H1 (cell line): Measurements from ENCODE around the gene EFHC1. TPM values are rescaled to one million over a fixed set of nuclear protein-coding genes. Genes with fewer than 3 reads are reported as not detected.

Source experiments
- CTCF ChIA-PET: fragments of 300-600 bp; sonication (Branson Sonifier 250); formaldehyde crosslinking; loops from one replicate; lab custom pipeline; 2021; ENCODE audit not compliant: partially characterized antibody; lab: Charles Lee
- POLR2A ChIA-PET: fragments of 300-600 bp; sonication (Branson Sonifier 250); formaldehyde crosslinking; loops from one replicate; lab custom pipeline; 2021; ENCODE audit warnings: inconsistent platforms; ENCODE audit not compliant: partially characterized antibody; lab: Charles Lee
- DNase-seq, 2 experiments: peaks; one replicate each; pipeline versions ENCODE4 v3.0.0 to v3.0.0-alpha.2; 2010 to 2022; ENCODE audit warnings: low spot score in 2 of 2, low read depth in 1 of 2, mixed read lengths in 1 of 2
- FAIRE-seq: peaks from 2 replicates; lab custom pipeline; 2011; peaks lifted over from hg19 to GRCh38; lab: Jason Lieb, UNC
- H2AFZ ChIP-seq: 2 replicates; pipeline ENCODE4 v1.8.1; 2012; ENCODE audit warnings: low read length, inconsistent platforms
- H2AK5ac ChIP-seq: 2 replicates; pipeline ENCODE4 v1.6.1; 2013; ENCODE audit warnings: low read depth, low read length
- H2BK120ac ChIP-seq: replicated peaks from 2 replicates; pipeline ENCODE3; 2013; ENCODE audit warnings: low read depth, low read length, inconsistent platforms
- H2BK12ac ChIP-seq: 2 replicates; pipeline ENCODE4 v1.6.1; 2013; ENCODE audit warnings: low read depth, low read length
- H2BK15ac ChIP-seq: 2 replicates; pipeline ENCODE4 v1.6.1; 2013; ENCODE audit warnings: low read length
- H2BK20ac ChIP-seq: 2 replicates; pipeline ENCODE4 v1.6.1; 2013; ENCODE audit warnings: low read length
- H2BK5ac ChIP-seq: 2 replicates; pipeline ENCODE4 v1.6.1; 2013; ENCODE audit warnings: low read depth, low read length
- H3K14ac ChIP-seq: 2 replicates; pipeline ENCODE4 v1.6.1; 2013; ENCODE audit warnings: inconsistent platforms; ENCODE audit not compliant: insufficient read length
- H3K18ac ChIP-seq: 2 replicates; pipeline ENCODE4 v1.6.1; 2013; ENCODE audit warnings: low read length; ENCODE audit errors: extremely low read depth
- H3K23ac ChIP-seq: 2 replicates; pipeline ENCODE4 v1.6.1; 2013; ENCODE audit warnings: inconsistent platforms; ENCODE audit not compliant: insufficient read length
- H3K23me2 ChIP-seq: 2 replicates; pipeline ENCODE4 v1.6.1; 2013; ENCODE audit warnings: low read depth, low read length
- H3K27ac ChIP-seq: 2 replicates; pipeline ENCODE4 v1.6.1; 2011; ENCODE audit warnings: low read depth, low read length, inconsistent platforms
- H3K27me3 ChIP-seq, 4 experiments: replicated peaks in 1 of 4; 1 replicate in 1 of 4; 2 replicates in 3 of 4; pipeline versions ENCODE4 v1.6.1 to v1.8.1; 2011 to 2013; ENCODE audit warnings: low read length in 3 of 4, mild to moderate bottlenecking in 3 of 4, inconsistent platforms in 2 of 4, mixed read lengths in 2 of 4, moderate library complexity in 1 of 4; ENCODE audit not compliant: control insufficient read depth in 3 of 4, insufficient read depth in 3 of 4; ENCODE audit errors: extremely low read depth in 1 of 4
- H3K36me3 ChIP-seq, 4 experiments: 2 replicates each; pipeline versions ENCODE4 v1.6.1 to v1.8.1; 2011 to 2013; ENCODE audit warnings: mild to moderate bottlenecking in 4 of 4, low read length in 3 of 4, moderate library complexity in 2 of 4, control low read depth in 1 of 4, inconsistent platforms in 1 of 4; ENCODE audit not compliant: insufficient read depth in 4 of 4, control insufficient read depth in 2 of 4
- H3K4ac ChIP-seq: replicated peaks from 2 replicates; pipeline ENCODE3; 2013; ENCODE audit warnings: low read length, low read depth, mixed read lengths, inconsistent platforms; ENCODE audit not compliant: insufficient read length
- H3K4me1 ChIP-seq, 4 experiments: replicated peaks in 1 of 4; 1 replicate in 1 of 4; 2 replicates in 3 of 4; pipeline versions ENCODE4 v1.6.1 to v1.8.1; 2011 to 2013; ENCODE audit warnings: low read length in 3 of 4, inconsistent platforms in 2 of 4, mixed read lengths in 1 of 4; ENCODE audit not compliant: insufficient read depth in 4 of 4, control insufficient read depth in 3 of 4
- H3K4me2 ChIP-seq, 2 experiments: 2 replicates each; pipeline versions ENCODE4 v1.6.1 to v1.8.1; 2011 to 2013; ENCODE audit warnings: low read depth in 2 of 2, low read length in 2 of 2, control low read depth in 1 of 2, inconsistent platforms in 1 of 2, mild to moderate bottlenecking in 1 of 2; ENCODE audit not compliant: insufficient read depth in 1 of 2
- H3K4me3 ChIP-seq, 4 experiments: fragments of 200-600, 300-600 bp in 1 of 4; sonication (generic), shearing (Covaris generic), sonication (Bioruptor Twin) in 1 of 4; 2 replicates each; pipeline versions ENCODE4 v1.5.1 to v1.8.1; 2011 to 2016; ENCODE audit warnings: low read length in 4 of 4, low read depth in 3 of 4, control low read depth in 2 of 4, inconsistent platforms in 2 of 4, mild to moderate bottlenecking in 2 of 4, mixed read lengths in 1 of 4, moderate library complexity in 1 of 4; ENCODE audit not compliant: insufficient read depth in 2 of 4; ENCODE audit errors: extremely low read depth in 1 of 4
- H3K56ac ChIP-seq: replicated peaks from 2 replicates; pipeline ENCODE3; 2013; ENCODE audit warnings: low read depth, mild to moderate bottlenecking, mixed read lengths, low read length, inconsistent platforms; ENCODE audit not compliant: insufficient read length
- H3K79me1 ChIP-seq: 2 replicates; pipeline ENCODE4 v1.6.1; 2013; ENCODE audit warnings: low read depth, low read length, control low read depth
- H3K79me2 ChIP-seq, 2 experiments: 2 replicates each; pipeline versions ENCODE4 v1.6.1 to v1.8.1; 2012 to 2013; ENCODE audit warnings: low read length in 2 of 2, mild to moderate bottlenecking in 2 of 2, inconsistent platforms in 1 of 2; ENCODE audit not compliant: insufficient read depth in 2 of 2, control insufficient read depth in 1 of 2
- H3K9ac ChIP-seq, 4 experiments: replicated peaks in 1 of 4; 1 replicate in 1 of 4; 2 replicates in 3 of 4; pipeline versions ENCODE4 v1.6.1 to v1.8.1; 2011 to 2013; ENCODE audit warnings: low read depth in 3 of 4, low read length in 3 of 4, control low read depth in 2 of 4, mild to moderate bottlenecking in 2 of 4, moderate library complexity in 2 of 4, inconsistent platforms in 1 of 4; ENCODE audit errors: extremely low read depth in 1 of 4
- H3K9me3 ChIP-seq, 2 experiments: 2 replicates each; pipeline versions ENCODE4 v1.6.1 to v1.8.1; 2012 to 2013; ENCODE audit warnings: mild to moderate bottlenecking in 2 of 2, moderate library complexity in 2 of 2, control low read depth in 1 of 2, inconsistent platforms in 1 of 2, low read depth in 1 of 2, low read length in 1 of 2, mixed read lengths in 1 of 2; ENCODE audit not compliant: insufficient read depth in 2 of 2
- H4K20me1 ChIP-seq, 2 experiments: replicated peaks in 1 of 2; 2 replicates each; pipeline versions ENCODE3 to v1.8.1; 2011 to 2013; ENCODE audit warnings: inconsistent platforms in 2 of 2, low read length in 2 of 2, mild to moderate bottlenecking in 1 of 2; ENCODE audit not compliant: insufficient read depth in 2 of 2, control insufficient read depth in 1 of 2
- H4K5ac ChIP-seq: 2 replicates; pipeline ENCODE4 v1.6.1; 2013; ENCODE audit warnings: low read length, low read depth, mixed read lengths, inconsistent platforms; ENCODE audit not compliant: insufficient read length
- H4K8ac ChIP-seq: 2 replicates; pipeline ENCODE4 v1.8.0; 2013; ENCODE audit warnings: mild to moderate bottlenecking, moderate library complexity, low read length, inconsistent platforms; ENCODE audit not compliant: insufficient read depth; ENCODE audit errors: extremely low read depth
- H4K91ac ChIP-seq: replicated peaks from 2 replicates; pipeline ENCODE3; 2013; ENCODE audit warnings: low read length, mixed read lengths, inconsistent platforms; ENCODE audit not compliant: insufficient read length
- CHD2 ChIP-seq: IDR thresholded peaks from 2 replicates; pipeline ENCODE4 v1.6.1; 2012; ENCODE audit warnings: low read length, improper control_type of control experiment
- HDAC6 ChIP-seq: IDR thresholded peaks from one replicate; pipeline ENCODE4 v1.7.1; 2012; ENCODE audit warnings: low read depth, mild to moderate bottlenecking, inconsistent platforms, low read length, moderate library complexity
- KDM5A ChIP-seq: fragments of 200-600 bp; IDR thresholded peaks from 2 replicates; pipeline ENCODE4 v1.7.1; 2012; ENCODE audit warnings: mild to moderate bottlenecking, low read length, inconsistent platforms, mixed read lengths
- POU5F1 ChIP-seq: IDR thresholded peaks from 2 replicates; pipeline ENCODE4 v1.6.1; 2011; ENCODE audit warnings: low read depth, mild to moderate bottlenecking, low read length, moderate library complexity
- RAD21 ChIP-seq, 2 experiments: IDR thresholded peaks in 1 of 2; conservative IDR thresholded peaks in 1 of 2; 2 replicates each; pipeline ENCODE4 v1.6.1; 2011; ENCODE audit warnings: low read depth in 2 of 2, low read length in 2 of 2, improper control_type of control experiment in 1 of 2, inconsistent platforms in 1 of 2, mild to moderate bottlenecking in 1 of 2, moderate library complexity in 1 of 2
- RNF2 ChIP-seq: fragments of 200-900, 300-1000 bp; sonication (generic); IDR thresholded peaks from 2 replicates; pipeline ENCODE4 v1.7.1; 2016; ENCODE audit warnings: borderline replicate concordance, low read depth, mild to moderate bottlenecking, antibody characterized with exemption, low read length; ENCODE audit not compliant: poor library complexity, severe bottlenecking; ENCODE audit errors: missing control alignments
- SAP30 ChIP-seq: fragments of 300-600 bp; sonication (generic); IDR thresholded peaks from 2 replicates; pipeline ENCODE4 v1.7.1; 2012; ENCODE audit warnings: low read length, moderate library complexity, mild to moderate bottlenecking, inconsistent platforms; ENCODE audit not compliant: insufficient read depth, insufficient replicate concordance
- SIN3A ChIP-seq, 2 experiments: IDR thresholded peaks in 1 of 2; conservative IDR thresholded peaks in 1 of 2; 2 replicates each; pipeline ENCODE4 v1.6.1; 2011 to 2012; ENCODE audit warnings: low read length in 2 of 2, improper control_type of control experiment in 1 of 2, low read depth in 1 of 2, mild to moderate bottlenecking in 1 of 2
- SP1 ChIP-seq: IDR thresholded peaks from 2 replicates; pipeline ENCODE4 v1.6.1; 2011; ENCODE audit warnings: low read depth, low read length
- TAF1 ChIP-seq: IDR thresholded peaks from 2 replicates; pipeline ENCODE4 v1.6.1; 2011; ENCODE audit warnings: mild to moderate bottlenecking, low read depth, low read length
- TBP ChIP-seq: IDR thresholded peaks from 2 replicates; pipeline ENCODE4 v1.6.1; 2011; ENCODE audit warnings: low read depth, low read length, improper control_type of control experiment
- USF2 ChIP-seq: IDR thresholded peaks from 2 replicates; pipeline ENCODE4 v1.6.1; 2011; ENCODE audit warnings: low read length, improper control_type of control experiment
- WGBS, 2 experiments: shearing (Covaris generic) in 1 of 2; methylation state at CpG; one replicate each; pipeline versions ENCODE4 v1.1.6 to v1.1.7; 2013 to 2015; ENCODE audit warnings: low lambda C conversion rate in 2 of 2, mixed read lengths in 2 of 2, inconsistent platforms in 1 of 2, low coverage in 1 of 2, missing lambda C conversion rate in 1 of 2; ENCODE audit not compliant: insufficient replicate concordance in 2 of 2, insufficient coverage in 1 of 2, insufficient read length in 1 of 2; ENCODE audit errors: extremely low coverage in 1 of 2, missing lambda C conversion rate in 1 of 2; 5-methylcytosine and 5-hydroxymethylcytosine counted together
- polyA plus RNA-seq, 7 experiments: library from polyadenylated mRNA; depleted of rRNA in 3 of 7; stranded (reverse) in 5 of 7; unstranded in 2 of 7; fragments of >200 nt in 5 of 7; fragments of 200-250 nt in 2 of 7; gene quantifications; 1 replicate in 5 of 7; 2 replicates in 1 of 7; 4 replicates in 1 of 7; pipeline versions ENCODE4 v1.2.1 to v1.2.3, GENCODE V29; 2011 to 2013; ENCODE audit warnings: missing spikeins in 2 of 7, mixed read lengths in 2 of 7
- total RNA-seq: library from RNA; stranded (reverse); fragmentation: NEBNext Ultra II Directional; extraction: Animal tissue kit (Norgen Biotek cat#: 25700); gene quantifications from 2 replicates; pipeline ENCODE4 v1.2.1, GENCODE V29; 2021

Gene EFHC1
- total and polyA plus RNA-seq, 2 of the 8 experiments (the other 6 are each of a cell fraction or from before 2014, with no cell fraction given), result 10.5 to 16.4 TPM

- no peak overlapping the region for H3K56ac ChIP-seq
- H2BK20ac ChIP-seq, result no peak overlapping the region
- WGBS, 2 experiments, result 93% methylated on average over 5 of the region's 5 CpGs; no CpG with 5 or more reads in 1 of the 2 experiments
- H3K36me3 ChIP-seq, result peaks cover 0 to 4% (median 2%) of the 10 kb centered on the region in 4 experiments; a peak in 1 of 8 replicates
- no peak overlapping the region for H4K5ac ChIP-seq
- H2AK5ac ChIP-seq, result no peak overlapping the region
- no peak overlapping the region for H3K4me3 ChIP-seq
- H3K27me3 ChIP-seq, result no peaks in the 10 kb centered on the region
- no peaks in the 10 kb centered on the region for H3K9me3 ChIP-seq
- no peak overlapping the region for H3K18ac ChIP-seq
- no peak overlapping the region for H2BK120ac ChIP-seq
- FAIRE-seq, result no peak
- no peak overlapping the region for H4K8ac ChIP-seq
- H3K9ac ChIP-seq, result no peak overlapping the region
- H3K27ac ChIP-seq, result no peak overlapping the region
- no peak overlapping the region for H2BK5ac ChIP-seq
- 0 out of 2 replicates have a peak, but pooled peaks cover 2% of the 10 kb centered on the region for H3K79me1 ChIP-seq
- H4K20me1 ChIP-seq, result no peaks in the 10 kb centered on the region
- no peak overlapping the region for H3K4ac ChIP-seq
- no peak overlapping the region for H3K14ac ChIP-seq
- H2BK12ac ChIP-seq, result no peak overlapping the region
- CTCF ChIA-PET, result interaction anchor here (1.0 to 7.7 kb wide), 4 partner anchors 12 to 123 kb away, joined by 3 to 49 read pairs (median 4); no protein-coding TSS in a partner anchor
- H3K79me2 ChIP-seq, result peaks cover 0 to 9% of the 10 kb centered on the region in 2 experiments; a peak in 3 of 4 replicates
- POLR2A ChIA-PET, result interaction anchor here (1.8 kb wide), 1 partner anchor 11 kb away, joined by 4 read pairs; no protein-coding TSS in a partner anchor
- no peak overlapping the region for H3K23ac ChIP-seq
- DNase-seq, result no peak
- no peak overlapping the region for H2BK15ac ChIP-seq
- H2AFZ ChIP-seq, result no peak overlapping the region
- no peak overlapping the region for H4K91ac ChIP-seq
- no peaks in the 10 kb centered on the region for H3K23me2 ChIP-seq
- peaks cover 5 to 14% (median 8%) of the 10 kb centered on the region in 4 experiments; a peak in 6 of 7 replicates for H3K4me1 ChIP-seq
- no peak overlapping the region for H3K4me2 ChIP-seq
- TF ChIP-seq TBP, result no peak
- TF ChIP-seq RNF2, result no peak
- no peak for TF ChIP-seq SIN3A (conservative IDR thresholded peaks at IDR 0.05 in 1 of 2, IDR thresholded peaks at IDR 0.05 in 1 of 2; ENCODE audit: low read depth in 1 of 2, low read length in 2 of 2)
- TF ChIP-seq KDM5A, result no peak
- TF ChIP-seq HDAC6, result no peak
- no peak for TF ChIP-seq SP1
- no peak for TF ChIP-seq USF2
- no peak for TF ChIP-seq CHD2
- TF ChIP-seq TAF1, result no peak
- no peak for TF ChIP-seq RAD21 (IDR thresholded peaks at IDR 0.05 in 1 of 2, conservative IDR thresholded peaks at IDR 0.05 in 1 of 2; ENCODE audit: low read depth in 2 of 2, low read length in 2 of 2)
- TF ChIP-seq POU5F1, result no peak
- no peak for TF ChIP-seq SAP30
Measured at GRCh38 chr6:52538901-52539354, 118.8 kb downstream of the EFHC1 start.
